Stimulated activated CD8-positive, alpha-beta memory T cell treated with anti-CD3 and anti-CD28 coated beads, Interleukin-4, amount 100 ng/mL, for 48 hours (primary cell): ENCODE data around the gene TBX21.
A peak's percentile ranks its signal among the peaks of the same experiment; 100 is the strongest.

Experiments
- DNase-seq: peaks from one replicate; pipeline ENCODE4 v3.0.0-alpha.2; 2020

TBX21 gene, protein sequence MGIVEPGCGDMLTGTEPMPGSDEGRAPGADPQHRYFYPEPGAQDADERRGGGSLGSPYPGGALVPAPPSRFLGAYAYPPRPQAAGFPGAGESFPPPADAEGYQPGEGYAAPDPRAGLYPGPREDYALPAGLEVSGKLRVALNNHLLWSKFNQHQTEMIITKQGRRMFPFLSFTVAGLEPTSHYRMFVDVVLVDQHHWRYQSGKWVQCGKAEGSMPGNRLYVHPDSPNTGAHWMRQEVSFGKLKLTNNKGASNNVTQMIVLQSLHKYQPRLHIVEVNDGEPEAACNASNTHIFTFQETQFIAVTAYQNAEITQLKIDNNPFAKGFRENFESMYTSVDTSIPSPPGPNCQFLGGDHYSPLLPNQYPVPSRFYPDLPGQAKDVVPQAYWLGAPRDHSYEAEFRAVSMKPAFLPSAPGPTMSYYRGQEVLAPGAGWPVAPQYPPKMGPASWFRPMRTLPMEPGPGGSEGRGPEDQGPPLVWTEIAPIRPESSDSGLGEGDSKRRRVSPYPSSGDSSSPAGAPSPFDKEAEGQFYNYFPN

GRCh38 chr17:47733047-47733673 lies at the start of gene TBX21:
TSS of gene TBX21 (plus strand) at chr17:47733236. CDS start at chr17:47733455, 219 bp downstream.
- DNase-seq, result peak; percentile 94

GRCh38 chr17:47684025-47684424 lies 49.0 kb upstream of the TBX21 start:
- no peak for DNase-seq

DNA sequence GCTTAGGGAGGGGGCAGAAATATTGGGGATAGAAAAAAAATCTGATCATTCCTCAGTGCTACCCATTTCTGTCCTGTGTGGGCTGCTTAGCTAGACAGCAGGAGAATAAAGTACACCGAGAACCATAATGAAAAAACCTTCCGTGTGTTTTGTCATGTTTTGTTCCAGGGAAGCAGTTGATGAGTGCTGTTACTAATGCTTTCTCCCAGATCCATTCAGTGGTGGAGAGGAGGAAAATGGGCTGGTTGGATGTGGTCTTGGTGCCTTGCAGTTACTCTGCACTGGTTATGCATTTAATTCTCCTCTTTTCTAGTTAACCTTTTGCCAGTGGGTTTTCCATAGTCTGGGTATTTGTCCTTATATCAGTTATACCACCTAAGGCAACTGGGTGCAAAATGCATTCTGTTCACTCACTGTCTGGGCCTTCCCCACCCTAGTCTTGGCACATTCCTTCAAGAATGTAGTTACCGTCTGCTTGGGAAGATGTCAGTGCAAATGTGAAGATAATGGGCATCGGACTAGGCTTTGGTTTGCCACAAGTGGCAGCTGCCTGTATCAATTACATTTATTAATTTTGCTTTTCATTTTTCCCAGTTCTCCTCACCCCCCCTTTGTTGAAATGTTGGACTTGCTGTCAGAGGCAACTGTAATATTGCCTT lies 48.4 kb upstream of the TBX21 start:
- DNase-seq, result peak; percentile 23

DNA sequence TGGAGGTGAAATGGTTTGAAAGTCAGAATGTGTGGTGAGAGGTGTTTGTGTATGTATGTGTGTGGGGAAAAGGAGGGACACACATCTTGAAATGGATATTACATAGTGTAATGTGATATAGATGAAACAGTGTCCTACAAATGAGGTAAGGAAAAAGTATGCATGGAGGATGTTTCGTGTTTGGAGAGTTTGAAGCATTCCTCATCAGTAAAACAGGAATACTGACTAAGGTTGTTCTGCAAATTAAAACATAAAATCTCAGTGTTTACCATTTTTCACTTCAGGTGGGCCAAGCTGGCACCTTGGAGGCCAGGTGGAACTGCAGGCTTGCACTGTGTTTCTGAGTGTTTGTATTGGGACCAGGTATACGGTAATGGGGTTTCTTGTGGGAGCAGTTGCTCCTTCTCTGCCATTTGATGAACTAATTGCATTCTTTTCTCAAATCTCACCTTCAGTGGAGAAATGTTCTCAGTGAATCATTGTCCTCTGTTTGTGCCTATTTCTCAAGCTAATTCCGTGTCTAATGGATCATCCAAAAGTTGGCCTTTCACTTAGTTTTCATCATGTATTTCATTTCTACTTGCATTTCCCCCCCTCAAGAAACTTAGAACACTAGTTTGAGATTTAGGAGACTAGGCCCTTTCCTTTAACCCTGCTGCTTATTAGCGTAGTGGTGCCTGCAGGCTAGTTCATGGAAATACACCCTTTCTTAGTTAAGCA lies 47.3 kb upstream of the TBX21 start:
- peak; percentile 10 for DNase-seq

DNA sequence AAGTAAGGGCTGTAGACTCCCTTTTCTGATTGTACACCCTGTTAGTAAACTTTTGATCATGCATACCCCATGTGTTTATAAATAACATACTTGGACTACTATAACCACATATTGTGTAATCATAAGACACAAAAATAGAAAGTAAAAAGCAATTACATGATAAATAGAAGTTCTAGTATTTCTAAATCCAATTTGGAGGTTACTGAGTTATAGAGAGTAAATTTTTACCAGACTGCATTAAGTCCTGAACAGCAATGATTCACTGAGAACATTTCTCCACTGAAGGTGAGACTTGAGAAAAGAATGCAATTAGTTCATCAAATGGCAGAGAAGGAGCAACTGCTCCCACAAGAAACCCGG lies 46.8 kb upstream of the TBX21 start:
- no peak for DNase-seq

- DNase-seq, result peak; percentile 21
Measured at GRCh38 chr17:47686664-47687327, 46.2 kb upstream of the TBX21 start.

DNA sequence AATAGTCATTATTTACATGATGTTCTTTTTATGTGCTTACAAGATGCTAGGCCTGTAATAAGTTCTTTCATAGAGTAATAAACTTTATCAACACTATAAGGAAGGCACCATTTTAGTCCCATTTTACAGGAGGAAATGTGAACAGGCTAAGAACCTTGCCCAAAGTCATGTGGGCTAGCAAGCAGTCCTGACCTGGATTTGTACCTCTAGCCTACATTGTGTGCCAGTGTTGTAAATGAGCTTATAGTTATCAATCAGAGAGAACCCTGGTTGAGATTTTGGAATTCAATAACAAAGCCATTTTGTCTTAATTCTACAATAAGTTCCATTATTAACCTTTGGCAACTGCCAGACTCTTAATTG lies 45.7 kb upstream of the TBX21 start:
- DNase-seq, result peak; percentile 12

GRCh38 chr17:47687748-47688147 lies 45.3 kb upstream of the TBX21 start:
- DNase-seq, result peak; percentile 24

DNA sequence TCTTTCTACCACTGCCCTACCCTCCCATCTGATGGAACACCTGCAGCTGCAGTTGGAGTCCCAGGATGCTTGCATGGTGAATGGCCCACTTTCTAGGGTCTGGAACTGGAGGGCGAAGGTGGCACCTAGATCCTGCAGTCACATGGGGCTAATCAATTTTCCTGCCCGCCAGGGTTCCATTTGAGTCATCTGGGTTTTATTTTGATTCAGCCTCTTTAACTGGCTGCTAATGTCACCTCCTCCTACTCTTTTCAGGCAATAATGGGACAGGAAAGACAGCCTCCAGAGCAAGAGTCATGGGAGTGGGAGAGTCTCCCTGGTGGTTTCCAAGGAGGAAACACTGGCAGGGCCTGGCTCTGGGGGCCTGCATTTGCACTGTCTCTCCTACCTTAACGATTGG lies 42.9 kb upstream of the TBX21 start:
- no peak for DNase-seq

GRCh38 chr17:47692137-47692894 lies 40.7 kb upstream of the TBX21 start:
- no peak for DNase-seq

DNA sequence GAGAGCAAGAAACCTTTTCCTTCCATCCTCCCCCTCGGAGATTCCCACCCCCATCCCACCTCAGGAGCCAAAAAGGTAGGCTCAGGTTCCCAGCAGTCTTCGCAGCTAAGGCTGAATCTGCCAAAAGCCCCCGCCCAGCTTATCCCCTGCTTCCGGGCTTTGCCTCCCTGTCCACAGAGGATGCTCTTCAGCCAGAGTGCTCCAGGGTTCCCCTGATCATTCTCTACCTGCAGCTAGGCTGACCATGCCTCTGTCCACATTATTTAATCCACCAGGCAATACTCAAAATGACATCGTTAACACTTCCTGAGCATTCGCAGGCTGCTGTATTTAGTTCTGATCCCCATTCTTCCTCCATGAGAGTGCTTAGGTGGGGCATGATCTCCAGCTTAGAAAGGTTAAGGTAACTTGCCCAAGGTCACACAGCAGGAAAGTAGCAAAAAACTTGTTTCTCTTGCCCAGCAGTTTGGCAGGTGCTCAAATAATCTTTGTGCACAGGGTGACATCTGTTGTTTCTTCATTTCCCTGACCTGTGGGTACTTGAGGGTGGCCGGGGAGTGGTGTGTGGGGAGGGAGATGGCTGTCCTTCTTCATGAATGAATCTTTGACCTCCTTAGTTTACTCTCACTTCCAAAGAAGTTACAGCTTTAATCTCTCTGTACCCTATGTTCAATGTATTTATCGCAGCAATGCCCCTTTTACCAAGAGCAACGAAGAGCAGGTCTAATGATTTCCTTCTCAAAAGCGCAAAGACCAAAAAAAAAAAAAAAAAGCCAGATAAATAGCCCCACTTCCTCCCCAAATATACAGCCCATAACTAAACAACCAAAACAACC lies 39.9 kb upstream of the TBX21 start:
- no peak for DNase-seq

DNA sequence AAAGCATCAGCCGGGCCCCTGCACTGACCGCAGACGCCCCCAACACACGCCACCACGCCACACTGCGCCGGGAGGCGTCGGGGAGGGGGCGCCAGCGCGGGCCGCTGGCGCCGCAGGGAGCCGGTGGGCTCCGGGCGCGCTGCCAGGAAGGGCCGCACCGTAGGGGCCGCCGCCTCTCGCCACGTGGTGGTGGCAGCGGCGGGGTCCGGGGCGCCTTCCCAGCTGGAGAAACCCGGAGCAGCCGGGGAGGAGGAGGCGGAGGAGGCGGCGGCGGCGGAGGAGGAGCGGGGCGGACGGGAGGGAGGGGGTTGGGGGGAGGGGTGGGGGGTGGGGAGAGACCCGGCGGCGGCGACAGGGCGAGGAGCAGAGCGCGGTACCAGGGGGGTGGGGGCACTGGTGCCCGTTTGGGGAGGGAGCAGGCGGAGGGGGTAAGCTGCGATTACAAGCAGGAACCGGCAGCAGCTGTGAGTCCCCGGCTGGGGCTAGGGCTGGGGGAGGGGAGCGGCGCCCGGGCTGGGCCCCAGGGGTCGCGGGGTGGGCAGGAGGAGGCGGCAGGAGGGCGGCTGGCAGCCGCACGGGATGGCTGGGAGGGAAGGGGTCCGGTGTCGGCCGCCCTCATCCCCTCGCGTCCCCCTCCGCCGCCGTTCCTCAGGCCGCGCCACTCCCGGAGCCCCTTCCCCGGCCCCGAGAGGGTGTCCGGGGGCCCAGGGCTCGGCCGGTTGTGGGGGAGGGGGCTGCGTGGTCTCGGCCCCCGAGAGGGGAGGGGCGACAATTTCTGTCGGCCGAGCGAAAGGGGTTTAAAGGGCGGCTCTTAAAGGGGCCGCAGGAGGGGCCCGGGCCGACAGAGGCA lies 39.1 kb upstream of the TBX21 start, which contains the start of gene TBKBP1:
Gene TBKBP1, plus strand, starts transcription at position 431 of the 850 bp plus-strand sequence. CDS start 1,952 bp downstream, outside the sequence.
- DNase-seq, result peak; percentile 72

DNA sequence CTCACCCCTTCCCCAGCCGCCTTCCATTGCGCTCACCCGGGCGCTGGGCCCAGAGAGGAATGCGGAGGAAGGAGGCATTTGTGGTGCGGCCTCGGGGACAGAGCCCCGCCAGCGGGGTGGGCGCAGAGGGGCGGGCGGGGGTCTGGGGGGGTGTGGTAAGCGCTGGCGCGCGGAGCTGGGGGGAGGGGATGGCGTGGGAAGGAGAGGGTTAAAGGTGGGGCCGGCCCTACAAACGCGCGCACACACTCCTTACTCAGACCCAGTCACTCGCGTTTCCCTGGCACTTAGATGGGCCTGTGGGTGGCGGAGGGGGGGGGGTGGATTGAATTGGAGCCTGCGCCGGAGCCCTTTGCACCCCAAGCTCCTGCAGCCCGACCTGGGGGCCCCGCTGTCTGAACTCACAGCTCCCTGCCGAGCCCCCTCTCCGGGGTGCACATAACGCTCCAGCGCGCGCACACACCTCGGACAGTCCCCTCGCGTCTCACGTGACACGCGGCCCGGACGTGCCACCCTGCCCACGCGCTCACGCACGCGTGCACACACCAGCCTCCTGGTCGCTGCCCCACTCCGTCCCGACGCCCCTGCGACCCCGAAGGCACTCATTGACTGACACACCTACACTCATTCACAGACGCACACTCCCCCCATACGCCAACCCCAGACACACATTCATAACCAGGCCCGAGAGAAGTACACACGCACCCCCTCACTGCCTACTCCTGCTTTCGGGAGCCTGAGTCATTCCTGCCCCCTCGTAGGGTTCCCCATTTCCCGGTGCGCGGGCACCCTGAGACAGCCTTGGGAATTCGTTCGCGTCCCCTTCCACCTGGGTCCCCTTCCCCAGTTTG lies 38.2 kb upstream of the TBX21 start:
- DNase-seq, result peak; percentile 73

DNA sequence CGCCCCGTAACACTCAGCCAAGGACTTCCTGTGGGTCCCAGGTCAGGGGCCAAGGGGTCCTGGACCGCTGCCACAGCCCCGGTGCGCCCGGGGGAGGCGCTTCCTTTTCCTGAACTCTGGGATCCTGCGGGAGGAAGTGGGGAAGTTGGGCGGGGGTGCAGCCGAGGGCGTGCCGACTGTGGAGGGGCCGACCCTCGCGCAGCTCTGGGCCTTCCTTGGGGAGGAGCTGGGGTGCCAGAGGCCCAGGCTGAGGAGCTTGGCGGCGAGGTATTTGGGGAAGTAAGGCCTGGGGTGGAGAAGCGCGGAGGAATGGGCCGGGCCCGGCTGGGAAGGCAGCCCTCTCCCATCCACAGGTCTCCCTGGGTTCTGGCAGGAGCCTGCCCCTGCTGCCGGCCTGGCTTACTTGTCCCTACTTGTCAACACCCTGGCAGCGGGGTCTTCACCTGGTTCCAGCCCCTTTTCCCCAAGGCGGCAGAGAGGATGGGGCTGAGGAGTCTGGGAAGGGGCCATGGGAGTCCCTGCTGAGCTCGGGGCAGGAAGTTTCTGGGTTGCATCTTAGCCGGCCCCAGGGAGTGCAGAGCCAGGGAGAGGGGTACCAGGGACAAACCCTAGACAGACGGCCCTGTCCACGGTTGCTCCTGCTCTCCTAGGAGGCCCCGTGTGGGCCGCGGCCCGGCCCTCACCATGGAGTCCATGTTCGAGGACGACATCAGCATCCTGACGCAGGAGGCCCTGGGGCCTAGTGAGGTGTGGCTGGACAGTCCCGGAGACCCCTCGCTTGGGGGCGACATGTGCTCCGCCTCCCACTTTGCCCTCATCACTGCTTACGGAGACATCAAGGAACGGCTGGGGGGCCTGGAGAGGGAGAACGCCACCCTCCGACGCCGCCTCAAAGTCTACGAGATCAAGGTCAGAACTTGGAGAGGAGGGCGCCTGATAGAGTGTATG lies 37.3 kb upstream of the TBX21 start:
- DNase-seq, result no peak

DNA sequence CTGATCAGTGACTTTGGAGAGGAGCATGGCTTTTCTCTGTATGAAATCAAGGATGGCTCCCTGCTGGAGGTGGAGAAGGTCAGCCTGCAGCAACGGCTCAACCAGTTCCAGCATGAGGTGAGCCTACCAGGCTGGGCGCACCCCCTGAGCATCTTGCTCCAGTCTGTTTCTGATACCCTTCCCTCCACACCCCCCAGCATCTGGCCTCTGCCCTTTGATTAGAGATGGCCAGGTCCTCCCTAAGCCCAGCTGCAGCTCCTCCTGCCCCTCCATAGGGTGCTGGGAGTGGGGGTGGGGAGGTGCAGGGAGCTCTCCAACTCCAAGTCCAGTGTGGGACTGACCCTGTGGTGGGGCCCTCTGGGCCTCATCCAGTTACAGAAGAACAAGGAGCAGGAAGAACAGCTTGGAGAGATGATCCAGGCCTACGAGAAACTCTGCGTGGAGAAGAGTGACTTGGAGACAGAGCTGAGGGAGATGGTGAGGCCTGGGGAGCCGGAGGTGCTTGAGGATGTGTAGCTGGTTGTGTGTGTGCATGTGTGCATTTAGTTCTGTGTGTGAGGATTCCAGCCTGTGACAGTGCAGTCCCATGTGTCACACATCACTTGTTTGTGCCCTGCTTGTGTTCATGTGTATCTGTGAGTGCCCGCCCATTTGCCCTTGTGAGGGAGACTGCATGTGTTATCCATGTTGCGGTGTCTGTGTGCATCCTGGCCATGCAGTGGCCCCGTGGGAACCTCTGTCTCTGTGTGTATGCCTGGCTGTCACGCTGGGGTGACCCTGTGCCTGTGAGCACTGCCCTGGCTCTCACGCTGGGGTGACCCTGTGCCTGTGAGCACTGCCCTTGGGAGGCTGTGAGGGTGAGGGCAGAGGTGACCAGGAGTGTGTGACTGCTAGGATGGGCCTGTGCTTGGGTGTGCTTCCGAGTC lies 36.1 kb upstream of the TBX21 start:
- no peak for DNase-seq
